Peyer's patch (tissue), 4 donors: ENCODE results near the gene EFEMP1. TPM values are rescaled to one million over a fixed set of nuclear protein-coding genes. Genes with fewer than 3 reads are reported as not detected.

Experiments used
- DNase-seq, 3 donors: peaks; one replicate each; pipeline ENCODE4 v3.0.0-alpha.2; 2017 to 2019
- H3K27ac ChIP-seq, 4 donors: fragments of 200-600 bp; sonication (generic); one replicate each; pipeline ENCODE4 v1.5.1; 2016 to 2019
- H3K27me3 ChIP-seq, 2 donors: fragments of 200-600 bp; sonication (generic); one replicate each; pipeline ENCODE4 v1.5.1; 2019
- H3K36me3 ChIP-seq, 3 donors: fragments of 200-600 bp; sonication (generic); one replicate each; pipeline ENCODE4 v1.5.1; 2016 to 2019
- H3K4me1 ChIP-seq, 4 donors: fragments of 200-600 bp; sonication (generic); one replicate each; pipeline ENCODE4 v1.5.1; 2016 to 2019
- H3K4me3 ChIP-seq, 4 donors: fragments of 200-600 bp; sonication (generic); 1 replicate in 3 of 4; 2 replicates in 1 of 4; pipeline ENCODE4 v1.5.1; 2016 to 2019; ENCODE audit warnings: mild to moderate bottlenecking in 1 of 4
- H3K9me3 ChIP-seq, 4 donors: fragments of 200-600 bp; sonication (generic); one replicate each; pipeline ENCODE4 v1.5.1; 2016 to 2019; ENCODE audit warnings: mild to moderate bottlenecking in 1 of 4
- CTCF ChIP-seq, 6 experiments: fragments of 450-650 bp in 4 of 6; fragments of 200-600 bp in 2 of 6; sonication (generic) in 1 of 6; IDR thresholded peaks; one replicate each; pipeline ENCODE4 v1.5.1; 2017 to 2019; ENCODE audit warnings: antibody characterized with exemption in 6 of 6, mild to moderate bottlenecking in 3 of 6, moderate library complexity in 1 of 6
- POLR2A ChIP-seq, 2 donors: fragments of 450-650 bp; IDR thresholded peaks; one replicate each; pipeline ENCODE4 v1.5.1; 2017; ENCODE audit warnings: antibody characterized with exemption in 2 of 2, mild to moderate bottlenecking in 2 of 2, moderate library complexity in 2 of 2
- total RNA-seq, 4 donors: library from RNA; depleted of rRNA; stranded (reverse); fragments of >200 nt; gene quantifications; one replicate each; pipeline ENCODE4 v1.1.0, GENCODE V29; 2016

EFEMP1 gene
- total RNA-seq, 4 donors from 2014 or later, result 16.3 to 44.4 (median 26.6) TPM

GRCh38 chr2:55932843-55933242, 9.3 kb upstream of the EFEMP1 start:
- no peak overlapping the region for H3K27ac ChIP-seq
- no peak for TF ChIP-seq POLR2A (IDR thresholded peaks at IDR 0.05)
- no peak for TF ChIP-seq CTCF (IDR thresholded peaks at IDR 0.05)
- H3K36me3 ChIP-seq, result no peaks in the 10 kb centered on the region
- no peak for DNase-seq
- H3K4me3 ChIP-seq, result no peak overlapping the region
- no peaks in the 10 kb centered on the region for H3K4me1 ChIP-seq
- H3K27me3 ChIP-seq, result no peaks in the 10 kb centered on the region
- no peaks in the 10 kb centered on the region for H3K9me3 ChIP-seq

GRCh38 chr2:55931281-55931680, 7.7 kb upstream of the EFEMP1 start:
- Histone ChIP-seq H3K27me3 (no peaks in the 10 kb centered on the region), H3K4me1 (no peaks in the 10 kb centered on the region), H3K9me3 (no peaks in the 10 kb centered on the region), H3K27ac (no peak overlapping the region), H3K36me3 (no peaks in the 10 kb centered on the region), H3K4me3 (no peak overlapping the region)
- TF ChIP-seq POLR2A (IDR thresholded peaks at IDR 0.05) (no peak), CTCF (IDR thresholded peaks at IDR 0.05) (no peak)
- no peak for DNase-seq

- no peak for DNase-seq
- Histone ChIP-seq H3K4me3 (no peak overlapping the region), H3K36me3 (no peaks in the 10 kb centered on the region), H3K27ac (no peak overlapping the region), H3K9me3 (no peaks in the 10 kb centered on the region), H3K4me1 (no peaks in the 10 kb centered on the region), H3K27me3 (no peaks in the 10 kb centered on the region)
- TF ChIP-seq POLR2A (IDR thresholded peaks at IDR 0.05) (no peak), CTCF (IDR thresholded peaks at IDR 0.05) (no peak)
Measured at GRCh38 chr2:55929476-55929875, 5.9 kb upstream of the EFEMP1 start.

GRCh38 chr2:55926974-55927373, 3.4 kb upstream of the EFEMP1 start:
- TF ChIP-seq CTCF (IDR thresholded peaks at IDR 0.05) (no peak), POLR2A (IDR thresholded peaks at IDR 0.05) (no peak)
- Histone ChIP-seq H3K36me3 (no peaks in the 10 kb centered on the region), H3K27me3 (peaks cover 0 to 7% of the 10 kb centered on the region in 2 donors), H3K27ac (no peak overlapping the region), H3K4me3 (no peak overlapping the region), H3K4me1 (no peaks in the 10 kb centered on the region), H3K9me3 (no peaks in the 10 kb centered on the region)
- DNase-seq, result no peak

GRCh38 chr2:55926246-55926645, 2.7 kb upstream of the EFEMP1 start:
- Histone ChIP-seq H3K4me3 (no peak overlapping the region), H3K27ac (no peak overlapping the region), H3K27me3 (peaks cover 0 to 7% of the 10 kb centered on the region in 2 donors), H3K36me3 (no peaks in the 10 kb centered on the region), H3K9me3 (no peaks in the 10 kb centered on the region), H3K4me1 (no peaks in the 10 kb centered on the region)
- TF ChIP-seq POLR2A (IDR thresholded peaks at IDR 0.05) (no peak), CTCF (IDR thresholded peaks at IDR 0.05) (no peak)
- no peak for DNase-seq

- DNase-seq, result no peak
- no peak for TF ChIP-seq POLR2A (IDR thresholded peaks at IDR 0.05)
- TF ChIP-seq CTCF (IDR thresholded peaks at IDR 0.05), result no peak
- Histone ChIP-seq H3K36me3 (no peaks in the 10 kb centered on the region), H3K4me1 (no peaks in the 10 kb centered on the region), H3K9me3 (no peaks in the 10 kb centered on the region), H3K27ac (peak overlapping the region in 3 of 4 donors; percentile 42 to 60 (median 48)), H3K4me3 (peak overlapping the region in 2 of 4 donors; percentile 51 to 55), H3K27me3 (peaks cover 0 to 7% of the 10 kb centered on the region in 2 donors)
Measured at GRCh38 chr2:55923982-55924321, 370 bp upstream of the EFEMP1 start.
